NCI-H2107 (cell line): ENCODE measurements around the gene COL1A1.

ENCODE experiments used
- DNase-seq: peaks from one replicate; lab custom pipeline; 2025; lab: John Stamatoyannopoulos, UW

COL1A1 gene

DNA sequence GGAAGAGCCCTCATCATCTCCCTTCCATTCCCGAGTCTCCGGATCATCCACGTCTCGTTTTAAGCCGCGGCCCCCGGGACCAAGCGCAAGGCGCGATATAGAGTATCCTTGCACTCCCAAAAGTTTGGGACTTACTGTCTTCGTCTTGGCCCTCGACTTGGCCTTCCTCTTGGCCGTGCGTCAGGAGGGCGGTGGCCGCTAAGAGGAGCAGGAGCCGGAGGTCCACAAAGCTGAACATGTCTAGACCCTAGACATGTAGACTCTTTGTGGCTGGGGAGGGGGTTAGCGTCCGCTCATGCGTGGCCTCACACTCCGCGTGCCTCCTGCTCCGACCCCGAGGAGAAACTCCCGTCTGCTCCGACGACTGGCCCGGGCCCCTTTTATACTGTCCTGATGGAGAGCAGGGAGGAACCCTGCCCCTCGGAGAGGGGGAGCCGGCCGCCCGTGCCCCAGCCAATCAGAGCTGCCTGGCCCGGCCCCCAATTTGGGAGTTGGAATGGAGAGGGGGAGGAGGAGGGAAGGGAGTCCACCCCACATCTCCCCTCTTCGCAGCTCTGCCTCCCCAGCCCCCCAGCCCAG is at the start of gene COL1A1:
TSS of gene COL1A1 (minus strand) at position 356 of the 579 bp plus-strand sequence. CDS start at position 238, 118 bp downstream.
- DNase-seq, result no peak

DNA sequence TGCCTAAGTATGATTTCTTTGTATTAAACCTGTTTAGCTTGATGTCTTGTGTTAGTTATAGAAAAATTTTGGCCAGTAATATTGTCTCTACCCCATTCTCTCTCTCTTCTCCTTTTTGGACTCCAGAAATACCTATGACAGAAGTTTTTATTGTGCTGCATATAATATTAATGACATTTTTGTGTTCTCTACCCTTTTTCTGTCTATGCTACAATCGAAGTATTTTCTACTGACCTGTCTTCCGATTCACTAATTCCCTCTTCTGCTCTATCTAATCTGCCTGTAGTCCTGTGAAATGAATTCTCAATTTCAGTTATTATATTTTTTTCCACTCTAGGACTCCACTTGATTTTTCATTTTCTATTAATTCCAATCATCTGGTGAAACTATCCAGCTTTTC is 46.8 kb upstream of the COL1A1 start:
- no peak for DNase-seq

DNA sequence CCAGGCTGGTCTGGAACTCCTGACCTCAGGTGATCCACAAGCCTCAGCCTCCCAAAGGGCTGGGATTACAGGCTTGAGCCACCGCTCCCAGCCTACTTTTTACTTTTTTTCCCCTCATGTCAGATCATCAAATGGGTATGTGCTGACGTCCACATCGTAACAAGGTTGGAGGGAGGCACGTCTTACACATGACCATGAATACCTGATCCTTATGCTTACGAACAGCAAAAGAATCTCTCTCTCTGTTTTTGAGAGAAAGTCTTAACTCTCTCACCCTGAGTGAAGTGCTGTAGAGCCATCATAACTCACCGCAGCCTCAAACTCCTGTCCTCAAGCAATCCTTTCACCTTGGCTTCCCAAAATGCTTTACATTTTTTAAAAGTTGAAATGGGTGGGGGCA is 43.3 kb upstream of the COL1A1 start:
- no peak for DNase-seq

DNA sequence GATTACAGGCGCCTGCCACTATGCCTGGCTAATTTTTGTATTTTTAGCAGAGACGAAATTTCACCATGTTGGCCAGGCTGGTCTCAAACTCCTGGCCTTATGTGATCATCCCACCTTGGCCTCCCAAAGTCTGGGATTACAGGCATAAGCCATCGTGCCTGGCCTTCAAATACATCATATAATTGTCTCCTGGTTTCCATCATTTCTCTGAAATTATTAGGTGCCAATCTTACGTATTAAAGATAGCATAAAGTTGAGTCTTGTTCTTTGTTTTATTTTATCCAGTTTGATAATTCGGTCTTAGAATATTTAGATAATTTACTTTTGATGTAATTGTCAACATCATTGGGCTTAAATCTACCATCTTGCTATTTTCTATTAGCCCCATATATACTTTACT is 40.0 kb upstream of the COL1A1 start:
- DNase-seq, result no peak

DNA sequence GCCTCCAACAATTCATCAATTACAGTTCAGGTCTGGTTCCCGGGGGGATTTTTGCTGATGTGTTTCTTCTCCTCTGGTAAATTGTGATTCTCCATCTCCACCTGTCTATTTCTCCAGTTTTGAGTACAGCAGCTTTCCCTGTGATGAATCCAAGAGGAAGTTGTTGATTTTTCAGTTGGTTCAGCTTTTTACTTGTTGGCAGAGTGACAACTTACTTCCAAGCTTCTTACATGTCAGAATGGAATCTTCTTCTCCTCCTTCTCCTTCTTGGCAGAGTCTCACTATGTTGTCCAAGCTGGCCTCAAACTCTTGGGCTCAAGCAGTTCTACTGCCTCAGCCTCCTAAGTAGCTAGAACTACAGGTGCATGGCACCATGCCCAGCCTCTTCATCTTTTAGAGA is 39.4 kb upstream of the COL1A1 start:
- no peak for DNase-seq

DNA sequence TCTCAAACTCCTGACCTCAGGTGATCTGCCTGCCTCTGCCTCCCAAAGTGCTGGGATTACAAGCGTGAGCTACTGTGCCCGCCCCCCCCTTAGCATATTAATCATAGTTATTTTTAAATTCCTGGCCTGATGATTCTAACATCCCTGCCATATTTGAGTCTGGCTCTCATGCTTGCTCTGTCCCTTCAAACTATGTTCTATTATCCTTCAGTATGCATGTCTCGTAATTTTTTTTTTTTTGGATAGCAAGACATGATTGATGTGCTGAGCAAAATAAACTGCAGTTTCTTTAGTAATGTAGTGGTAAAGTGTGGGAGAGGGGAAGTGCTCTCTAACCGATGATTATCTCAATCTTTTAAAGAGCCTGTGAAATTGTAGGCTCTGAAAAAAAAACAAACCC is 38.5 kb upstream of the COL1A1 start:
- no peak for DNase-seq

DNA sequence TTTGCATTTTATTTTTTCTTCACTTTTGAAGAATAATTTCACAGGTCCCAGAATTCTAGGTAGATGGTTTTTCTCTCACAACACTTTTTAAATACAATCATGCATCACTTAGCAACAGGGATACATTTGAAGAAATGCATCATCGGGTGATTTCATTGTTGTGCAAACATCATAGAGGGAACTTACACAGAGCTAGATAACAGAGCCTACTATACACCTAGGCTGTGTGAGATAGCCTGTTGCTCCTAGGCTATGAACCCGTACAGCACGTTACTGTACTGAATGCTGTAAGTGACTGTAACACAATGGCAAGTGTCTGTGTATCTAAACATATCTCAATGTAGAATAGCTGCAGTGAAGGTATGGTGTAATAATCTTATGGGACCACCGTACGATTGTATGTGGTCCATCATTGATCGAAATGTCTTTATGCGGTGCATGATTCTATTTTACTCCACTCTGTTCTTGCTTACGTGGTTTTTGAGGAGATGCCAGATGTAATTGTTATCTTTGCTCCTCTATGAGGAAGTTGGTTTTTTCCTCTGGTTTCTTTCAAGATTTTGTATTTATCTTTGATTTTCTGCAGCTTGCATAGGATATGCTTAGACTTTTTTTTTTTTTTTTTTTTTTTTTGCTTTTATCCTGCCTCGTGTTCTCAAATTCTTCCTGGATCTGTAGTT is 37.3 kb upstream of the COL1A1 start:
- no peak for DNase-seq

DNA sequence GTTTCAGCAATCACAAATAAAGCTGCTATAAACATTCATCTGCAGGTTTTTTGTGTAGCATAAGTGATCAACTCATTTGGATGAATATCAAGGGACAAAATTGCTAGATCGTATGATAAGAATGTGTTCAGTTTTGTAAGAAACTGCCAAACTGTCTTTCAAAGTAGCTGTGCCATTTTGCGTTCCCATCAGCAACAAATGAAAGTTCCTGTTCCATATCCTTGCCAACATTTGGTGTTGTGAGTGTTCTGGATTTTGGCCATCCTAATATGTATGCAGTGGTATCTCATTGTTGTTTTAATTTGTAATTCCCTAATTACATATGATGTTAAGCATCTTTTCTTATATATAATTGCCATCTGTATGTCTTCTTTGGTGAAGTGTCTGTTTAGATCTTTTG is 36.5 kb upstream of the COL1A1 start:
- DNase-seq, result no peak

DNA sequence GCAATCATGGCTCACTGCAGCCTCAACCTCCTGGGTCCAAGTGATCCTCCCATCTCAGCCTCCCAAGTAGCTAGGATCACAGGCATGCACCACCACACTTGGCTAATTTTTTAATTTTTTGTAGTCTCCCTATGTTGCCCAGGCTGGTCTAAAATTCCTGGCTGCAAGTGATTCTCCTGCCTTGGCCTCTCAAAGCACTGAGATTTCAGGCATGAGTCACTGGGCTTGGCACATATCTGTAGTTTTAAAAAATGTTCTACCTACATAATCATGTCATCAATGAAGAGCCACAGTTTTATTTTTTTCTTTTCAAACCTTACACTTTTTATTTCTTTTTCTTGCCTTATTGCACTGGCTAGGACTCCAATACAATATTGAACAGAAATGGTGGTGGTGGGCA is 33.1 kb upstream of the COL1A1 start:
- DNase-seq, result no peak

DNA sequence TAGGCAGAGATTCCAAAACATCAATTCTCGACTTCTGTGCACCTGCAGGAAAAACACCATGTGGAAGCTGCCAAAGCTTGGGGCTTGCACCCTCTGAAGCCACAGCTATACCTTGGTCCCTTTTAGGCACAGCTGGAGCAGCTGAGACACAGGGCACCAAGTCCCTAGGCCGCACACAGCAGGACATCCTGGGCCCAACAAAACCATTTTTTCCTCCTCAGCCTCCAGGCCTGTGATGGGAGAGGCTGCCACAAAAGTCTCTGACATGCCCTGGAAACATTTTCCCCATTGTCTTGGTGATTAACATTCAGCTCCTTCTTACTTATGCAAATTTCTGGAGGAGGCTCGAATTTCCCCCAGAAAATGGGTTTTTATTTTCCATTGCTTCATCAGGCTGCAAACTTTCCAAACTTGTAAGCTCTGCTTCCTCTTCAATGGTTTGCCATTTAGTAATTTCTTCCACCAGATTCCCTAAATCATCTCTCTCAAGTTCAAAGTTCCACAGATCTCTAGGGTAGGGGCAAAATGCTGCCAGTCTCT is 24.3 kb upstream of the COL1A1 start:
- no peak for DNase-seq

DNA sequence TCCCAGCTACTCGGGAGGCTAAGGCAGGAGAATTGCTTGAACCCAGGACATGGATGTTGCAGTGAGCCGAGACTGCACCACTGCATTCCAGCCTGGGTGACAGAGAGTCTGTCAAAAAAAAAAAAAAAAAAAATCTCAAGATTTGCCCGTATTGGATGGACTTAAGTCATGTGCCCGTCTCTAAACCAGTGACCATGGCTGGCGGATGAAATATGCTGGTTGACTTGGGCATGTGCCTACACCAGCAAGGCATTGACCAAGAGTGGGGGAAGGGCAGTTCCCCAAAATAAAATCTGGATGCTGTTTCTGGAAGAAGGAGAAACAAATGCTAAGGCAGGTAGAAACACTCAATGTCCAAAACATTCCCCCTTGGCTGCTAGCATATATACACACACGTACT is 21.5 kb upstream of the COL1A1 start:
- no peak for DNase-seq

DNA sequence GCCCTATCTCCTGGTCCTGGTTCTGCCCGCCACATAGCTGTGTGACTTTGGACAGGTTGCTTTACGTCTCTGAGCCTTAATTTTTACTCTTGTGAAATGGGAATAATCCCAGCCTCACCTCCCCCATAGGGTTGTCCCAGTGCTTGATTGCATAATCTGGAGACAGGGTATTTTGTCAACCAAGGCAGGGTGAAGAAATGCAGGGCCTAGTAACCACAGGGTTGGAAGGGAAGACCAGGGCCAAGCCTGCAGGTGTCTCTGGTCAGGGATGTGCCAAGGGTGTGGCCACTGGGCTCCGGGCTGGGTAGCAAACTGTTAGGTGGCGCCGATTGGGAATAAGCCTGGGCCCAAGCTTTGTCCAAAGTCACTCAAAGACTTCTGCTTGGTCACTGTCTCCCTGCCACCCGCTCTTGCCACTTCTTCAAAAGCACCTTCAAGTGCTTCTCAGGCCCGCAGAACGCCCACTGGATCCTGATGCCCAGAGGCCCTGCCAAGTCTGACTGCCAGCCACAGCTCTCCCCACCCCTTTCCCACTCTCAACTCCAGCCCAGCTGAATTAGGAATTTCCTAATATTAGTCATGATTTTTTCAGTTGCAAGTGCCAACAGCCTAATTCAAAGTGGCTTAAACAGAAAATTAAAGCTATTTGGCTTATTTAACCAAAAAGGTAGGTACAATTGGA is 20.6 kb upstream of the COL1A1 start:
- DNase-seq, result no peak

DNA sequence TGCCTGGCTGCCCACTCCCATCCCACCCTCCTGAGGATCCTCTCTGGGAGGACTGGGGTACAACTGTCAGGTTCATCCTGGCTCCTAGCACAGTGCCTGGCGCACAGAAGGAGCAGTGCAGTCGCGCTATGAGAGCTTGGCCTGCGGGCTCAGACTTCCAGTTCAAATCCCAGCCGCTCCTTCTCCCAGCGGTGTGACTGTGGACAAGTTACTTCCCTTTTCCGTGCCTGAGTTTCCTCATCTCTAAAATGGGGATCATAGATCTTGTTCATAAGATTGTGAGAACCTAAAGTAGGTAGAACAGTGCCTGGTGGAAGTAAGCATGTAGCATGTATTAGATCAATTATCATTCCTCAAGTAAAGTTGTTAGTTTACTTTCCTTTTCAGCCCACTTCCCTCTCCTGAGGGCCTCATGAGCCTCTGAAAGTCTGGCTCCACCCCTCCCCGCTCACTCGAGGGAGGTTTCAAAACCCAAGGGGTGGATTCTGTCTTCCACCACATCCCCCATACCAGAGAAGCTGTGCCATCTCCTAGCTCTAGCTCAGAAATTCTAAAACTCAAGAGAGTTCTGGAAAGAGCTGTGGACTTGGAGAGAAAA is 19.9 kb upstream of the COL1A1 start:
- no peak for DNase-seq

DNA sequence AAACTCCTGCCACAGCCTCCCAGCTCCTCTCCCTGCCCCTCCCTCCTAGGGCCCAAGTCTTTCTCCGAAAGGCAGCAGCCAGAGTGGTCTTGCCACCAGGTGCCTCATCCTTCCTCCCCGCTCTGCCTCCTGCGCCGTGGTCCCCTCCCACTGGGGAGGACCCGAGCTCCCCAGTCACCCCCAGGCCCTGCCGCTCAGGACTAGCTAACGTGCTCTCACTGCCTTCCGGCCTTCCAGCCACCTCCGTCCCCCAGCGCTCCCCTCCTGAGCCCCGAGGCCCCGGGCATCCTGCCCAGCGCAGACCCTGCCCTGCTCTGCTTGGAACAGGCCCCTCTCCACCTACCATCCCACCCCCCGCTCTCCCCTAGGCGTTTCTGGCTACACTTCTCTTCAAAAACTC is 19.4 kb upstream of the COL1A1 start:
- no peak for DNase-seq

DNA sequence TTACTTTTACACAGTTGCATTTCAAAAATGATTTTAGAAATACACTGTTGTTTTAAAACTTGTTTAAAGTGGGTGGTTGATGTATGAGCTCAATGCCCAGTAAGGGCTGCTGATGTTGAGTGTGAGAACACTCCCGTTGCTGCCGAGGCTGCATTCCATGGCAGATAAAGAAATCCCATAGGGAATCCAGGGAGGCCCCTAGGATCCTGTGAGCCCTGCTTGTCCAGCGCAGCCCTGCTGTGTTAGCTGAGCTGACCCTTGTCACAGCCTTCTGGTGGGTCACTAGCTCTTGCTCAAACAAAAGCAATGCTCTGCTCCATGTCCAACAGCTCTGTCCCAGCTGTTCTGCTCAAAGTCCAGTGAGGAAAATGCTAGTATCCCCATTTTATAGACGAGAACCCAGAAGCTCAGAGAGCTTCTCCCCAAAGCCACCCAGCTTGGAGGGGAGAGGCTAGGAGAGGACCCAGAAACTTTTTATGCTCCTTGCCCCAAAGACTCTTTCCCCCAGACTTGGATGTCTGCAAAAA is 18.6 kb upstream of the COL1A1 start:
- DNase-seq, result no peak

DNA sequence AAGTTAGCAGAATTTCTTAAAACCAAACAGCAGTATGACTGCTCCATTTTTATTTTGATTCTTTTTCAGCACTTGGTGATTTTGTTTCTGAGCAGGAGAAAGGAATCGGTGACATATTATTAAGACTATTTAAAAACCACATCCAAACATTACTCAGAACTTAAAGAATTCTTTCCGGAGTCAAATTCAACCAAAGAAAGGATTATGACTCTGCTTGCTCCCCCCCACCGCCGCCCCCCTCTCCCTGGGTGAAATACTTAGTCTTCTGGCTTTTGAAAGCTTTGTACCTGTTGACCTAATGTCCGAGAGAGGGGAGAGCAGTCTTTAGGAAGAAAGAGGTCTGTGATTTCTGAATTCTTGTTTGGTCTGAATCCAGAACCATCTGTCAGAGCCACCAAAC is 17.9 kb upstream of the COL1A1 start:
- no peak for DNase-seq

DNA sequence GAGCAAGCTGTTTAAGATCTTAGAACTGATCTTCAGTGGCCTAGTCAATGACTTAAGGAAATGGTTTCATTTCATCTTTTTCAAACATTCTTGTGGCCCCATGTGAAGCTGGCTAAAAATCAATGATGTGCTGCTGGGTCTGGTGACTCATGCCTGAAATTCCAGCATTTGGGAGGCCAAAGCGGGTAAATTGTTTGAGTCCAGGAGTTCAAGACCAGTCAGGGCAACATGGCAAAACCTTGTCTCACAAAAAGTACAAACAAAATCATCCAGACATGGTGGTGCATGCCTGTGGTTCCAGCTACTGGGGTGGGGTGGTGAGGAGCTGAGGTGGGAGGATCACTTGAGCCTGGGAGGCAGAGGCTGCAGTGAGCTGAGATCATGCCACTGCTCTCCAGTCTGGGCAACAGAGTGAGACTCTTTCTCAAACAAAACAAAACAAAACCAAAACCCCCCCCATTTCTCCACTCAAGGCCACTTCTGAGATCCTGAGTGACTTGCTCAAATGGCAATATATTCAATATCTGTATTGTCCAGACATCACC is 17.4 kb upstream of the COL1A1 start:
- DNase-seq, result no peak

DNA sequence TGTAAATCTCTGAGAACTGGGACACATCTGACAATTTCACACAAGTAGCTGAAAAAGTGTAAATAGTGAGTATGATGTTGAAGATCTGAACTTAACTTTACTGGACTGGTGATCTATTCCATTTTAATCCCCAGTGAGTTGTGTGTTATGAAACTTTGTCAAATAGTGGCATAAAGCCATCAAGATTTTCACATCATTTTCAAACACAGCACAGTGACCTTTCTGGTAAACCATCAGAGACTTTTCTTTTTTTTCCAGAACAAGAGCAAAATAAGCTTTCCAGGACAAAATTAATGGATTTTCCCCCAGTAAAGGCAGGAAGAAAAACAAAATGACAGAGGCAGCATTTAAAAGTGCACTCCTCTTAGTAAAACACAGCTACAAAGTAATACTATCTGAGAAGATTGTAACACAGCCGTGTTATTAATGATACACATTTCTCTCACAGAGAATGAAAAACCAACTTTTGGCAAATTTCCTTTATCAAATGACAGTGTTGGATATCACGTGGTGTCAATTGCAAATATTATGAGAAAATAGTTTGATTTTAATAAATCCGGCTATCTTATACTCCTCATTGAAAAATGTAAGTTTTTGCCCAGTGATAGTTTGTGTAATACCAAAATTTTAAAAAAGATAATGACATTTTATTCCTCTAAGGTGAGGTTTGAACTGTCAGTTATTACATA is 16.8 kb upstream of the COL1A1 start:
- no peak for DNase-seq

DNA sequence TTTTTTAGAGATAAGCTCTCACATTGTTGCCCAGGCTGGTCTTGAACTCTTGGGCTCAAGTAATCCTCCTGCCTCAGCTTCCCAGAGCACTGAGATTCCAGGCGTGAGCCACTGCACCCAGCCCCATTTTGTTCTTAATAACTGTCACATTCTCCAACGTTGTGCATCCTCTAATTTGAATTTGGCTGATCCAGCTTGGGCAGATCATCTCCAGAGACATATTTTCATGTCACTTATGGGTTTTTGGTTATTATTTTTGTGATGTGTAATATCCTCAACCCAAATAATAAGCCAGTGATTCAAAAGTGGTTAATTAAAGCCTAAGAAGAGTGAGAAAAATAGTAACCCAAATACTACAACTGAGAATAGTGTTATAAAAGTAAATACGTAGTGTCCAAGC is 16.2 kb upstream of the COL1A1 start:
- no peak for DNase-seq

DNA sequence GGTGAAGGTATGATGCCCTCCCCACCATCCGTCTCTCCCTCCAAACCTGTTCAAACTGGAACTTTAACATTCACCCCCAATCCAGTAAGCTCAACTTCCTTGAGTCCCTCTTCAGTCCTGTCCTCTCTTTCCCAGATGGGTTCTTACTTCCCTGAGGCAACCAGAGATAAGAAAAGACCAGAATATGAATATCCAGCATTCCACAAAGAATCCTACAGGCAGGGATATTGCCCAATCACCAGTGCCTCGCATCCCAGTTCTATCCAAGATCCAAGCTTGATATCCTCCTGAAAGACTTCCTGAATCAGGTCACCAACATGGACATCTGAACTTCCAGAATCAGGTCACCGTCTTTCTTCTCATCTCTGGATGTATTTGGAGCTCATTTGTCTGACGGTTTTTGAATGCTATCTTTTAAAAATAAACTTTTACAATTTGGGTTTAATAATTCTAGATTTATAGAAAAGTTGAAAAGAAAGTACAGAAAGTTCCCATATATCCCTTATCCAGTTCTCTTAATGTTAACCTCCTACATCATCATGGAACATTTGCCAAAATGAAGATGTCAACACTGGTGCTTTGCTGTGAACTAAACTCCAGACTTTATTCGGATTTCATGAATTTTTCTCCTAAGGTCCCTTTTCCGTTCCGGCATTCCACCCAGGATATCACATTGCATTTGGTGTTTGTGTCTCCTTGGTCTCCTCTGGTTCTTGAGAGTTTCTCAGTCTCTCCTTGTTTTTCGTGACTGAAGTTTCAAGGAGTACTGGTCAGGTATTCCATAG is 13.7 kb upstream of the COL1A1 start:
- DNase-seq, result no peak
